ENCODE results near the gene DIS3L2. TPM values are rescaled to one million over a fixed set of nuclear protein-coding genes. Genes with fewer than 3 reads are reported as not detected.
A peak's percentile ranks its signal among the peaks of the same experiment; 100 is the strongest.

The DIS3L2 gene
- total and polyA plus RNA-seq, 2 of the 8 experiments (the other 6 are each of a cell fraction or from before 2014, with no cell fraction given): 11.5 to 21.6 TPM

DNA sequence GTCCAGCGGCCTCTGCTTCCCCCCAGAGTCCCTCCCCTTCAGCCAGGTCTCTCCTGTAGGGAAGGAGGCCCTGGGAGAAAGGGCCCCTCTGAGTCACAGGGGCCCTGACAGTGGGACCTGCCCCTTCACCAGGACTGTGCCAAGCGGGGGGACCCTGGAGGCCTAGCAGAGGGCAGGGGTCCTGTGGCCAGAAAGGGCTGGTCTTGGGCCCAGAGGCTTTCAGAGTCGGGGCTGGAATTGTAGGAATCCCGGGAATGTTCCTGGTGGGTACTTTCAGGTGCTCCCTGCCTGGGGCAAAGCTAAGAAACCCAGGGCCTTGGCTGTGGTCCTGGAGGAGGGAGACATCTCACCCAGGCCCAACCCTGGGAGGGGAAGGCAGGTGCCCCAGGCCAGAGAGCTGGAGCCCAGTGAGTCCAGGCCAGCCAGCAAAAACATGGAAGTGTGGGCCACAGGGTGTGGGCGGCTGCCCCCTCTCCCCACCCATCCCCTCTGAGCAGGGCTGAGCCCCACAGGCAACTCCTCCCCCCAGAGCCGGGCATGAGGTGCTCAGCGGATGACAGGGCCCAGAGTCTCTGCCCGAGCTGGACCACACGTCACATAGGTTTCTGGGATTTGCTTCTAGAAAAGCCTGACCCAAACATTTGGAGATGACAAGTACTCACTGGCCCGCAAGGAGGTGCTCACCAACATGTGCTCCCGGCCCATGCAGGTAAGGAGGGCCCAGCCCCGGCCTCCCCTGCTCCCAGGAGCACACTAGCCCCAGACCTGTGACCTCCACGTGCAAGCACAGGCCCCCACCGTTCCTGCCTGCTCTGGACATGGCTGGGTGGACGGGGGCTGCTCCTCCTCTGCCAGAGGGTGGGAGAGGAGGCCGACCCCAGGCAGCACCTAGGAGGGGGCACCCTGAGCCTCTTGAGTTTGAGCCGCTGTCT is 368.8 kb downstream of the DIS3L2 start:
- Histone ChIP-seq H4K8ac (ENCODE audit: extremely low read depth, insufficient read depth, low read length) (no peak overlapping the region), H3K4me1 (replicated peaks in 1 of 4; ENCODE audit: control insufficient read depth in 3 of 4, insufficient read depth in 4 of 4, low read length in 3 of 4) (peaks cover 0 to 15% (median 10%) of the 10 kb centered on the region in 4 experiments; a peak in 6 of 7 replicates), H2BK20ac (ENCODE audit: low read length) (no peak overlapping the region), H2AK5ac (ENCODE audit: low read depth, low read length) (no peak overlapping the region), H3K23me2 (ENCODE audit: low read depth, low read length) (no peaks in the 10 kb centered on the region), H2BK5ac (ENCODE audit: low read depth, low read length) (no peak overlapping the region), H2BK120ac (replicated peaks; ENCODE audit: low read depth, low read length) (no peak overlapping the region), H3K9ac (replicated peaks in 1 of 4; ENCODE audit: extremely low read depth in 1 of 4, low read depth in 3 of 4, low read length in 3 of 4) (no peak overlapping the region), H3K27me3 (replicated peaks in 1 of 4; ENCODE audit: control insufficient read depth in 3 of 4, extremely low read depth in 1 of 4, insufficient read depth in 3 of 4, low read length in 3 of 4) (no peaks in the 10 kb centered on the region), H3K4ac (replicated peaks; ENCODE audit: insufficient read length, low read depth, low read length) (no peak overlapping the region), H3K36me3 (ENCODE audit: control insufficient read depth in 2 of 4, insufficient read depth in 4 of 4, low read length in 3 of 4) (no peaks in the 10 kb centered on the region), H3K27ac (ENCODE audit: low read depth, low read length) (no peak overlapping the region; the same call in 1 of the 2 replicates), H3K4me2 (ENCODE audit: insufficient read depth in 1 of 2, low read depth in 2 of 2, low read length in 2 of 2) (no peak overlapping the region), H2BK12ac (ENCODE audit: low read depth, low read length) (0 out of 2 replicates have a peak overlapping the region, but pooled peaks have one; percentile 27), H4K20me1 (replicated peaks in 1 of 2; ENCODE audit: control insufficient read depth in 1 of 2, insufficient read depth in 2 of 2, low read length in 2 of 2) (no peaks in the 10 kb centered on the region), H3K4me3 (ENCODE audit: extremely low read depth in 1 of 4, insufficient read depth in 2 of 4, low read depth in 3 of 4, low read length in 4 of 4) (no peak overlapping the region), H3K79me2 (ENCODE audit: control insufficient read depth in 1 of 2, insufficient read depth in 2 of 2, low read length in 2 of 2) (no peaks in the 10 kb centered on the region), H3K9me3 (ENCODE audit: insufficient read depth in 2 of 2, low read depth in 1 of 2, low read length in 1 of 2) (no peaks in the 10 kb centered on the region), H2BK15ac (ENCODE audit: low read length) (no peak overlapping the region), H2AFZ (ENCODE audit: low read length) (no peak overlapping the region), H3K14ac (ENCODE audit: insufficient read length) (no peak overlapping the region), H4K5ac (ENCODE audit: insufficient read length, low read depth, low read length) (no peak overlapping the region), H3K56ac (replicated peaks; ENCODE audit: insufficient read length, low read depth, low read length) (no peak overlapping the region), H3K18ac (ENCODE audit: extremely low read depth, low read length) (no peak overlapping the region), H4K91ac (replicated peaks; ENCODE audit: insufficient read length, low read length) (no peak overlapping the region), H3K23ac (ENCODE audit: insufficient read length) (no peak overlapping the region), H3K79me1 (ENCODE audit: low read depth, low read length) (no peaks in the 10 kb centered on the region)
- FAIRE-seq (no peak), DNase-seq (ENCODE audit: low read depth in 1 of 2, low spot score in 2 of 2) (peak in 1 of 2 experiments; percentile 36)
- CTCF ChIA-PET (ENCODE audit: partially characterized antibody): interaction anchor here (0.5 to 10.9 kb wide), 10 partner anchors 10 to 474 kb away, joined by 3 to 124 read pairs (median 3); partner anchors contain the start of gene NPPC
- 86% methylated on average over 14 of the region's 17 CpGs; no CpG with 5 or more reads in 1 of the 2 experiments for WGBS, 2 experiments (ENCODE audit: extremely low coverage in 1 of 2, insufficient coverage in 1 of 2, insufficient read length in 1 of 2, insufficient replicate concordance in 2 of 2, low coverage in 1 of 2, low lambda C conversion rate in 2 of 2, missing lambda C conversion rate in 1 of 2)
- TF ChIP-seq NANOG (IDR thresholded peaks at IDR 0.05; ENCODE audit: insufficient read depth, low read depth, low read length, poor library complexity, severe bottlenecking) (no peak), SIX5 (IDR thresholded peaks at IDR 0.05; ENCODE audit: low read depth, low read length) (no peak), TBP (IDR thresholded peaks at IDR 0.05; ENCODE audit: low read depth, low read length) (0 out of 2 replicates have a peak, but pooled peaks have one; percentile 45), SRF (IDR thresholded peaks at IDR 0.05; ENCODE audit: low read depth, low read length) (no peak), TCF12 (IDR thresholded peaks at IDR 0.05; ENCODE audit: low read depth, low read length) (0 out of 2 replicates have a peak, but pooled peaks have one; percentile 11), TEAD4 (IDR thresholded peaks at IDR 0.05; ENCODE audit: low read depth, low read length) (peak; percentile 98), YY1 (IDR thresholded peaks at IDR 0.05; ENCODE audit: low read depth, low read length) (0 out of 2 replicates have a peak, but pooled peaks have one; percentile 34), SIN3A (conservative IDR thresholded peaks at IDR 0.05 in 1 of 2, IDR thresholded peaks at IDR 0.05 in 1 of 2; ENCODE audit: low read depth in 1 of 2, low read length in 2 of 2) (0 out of 4 replicates have a peak, but pooled peaks of 1 of the 2 experiments have one; percentile 29), SAP30 (IDR thresholded peaks at IDR 0.05; ENCODE audit: insufficient read depth, insufficient replicate concordance, low read length) (no peak)
- POLR2A ChIA-PET (ENCODE audit: partially characterized antibody): interaction anchor here (1.3 kb wide), 1 partner anchor 10 kb away, joined by 5 read pairs; no protein-coding TSS in a partner anchor

Data from H1 (cell line).